SH-SY5Y (cell line): ENCODE data around the gene SLC19A1.

Experiments used
- GATA2 ChIP-seq: IDR thresholded peaks from 2 replicates; pipeline ENCODE4 v1.6.1; 2011; ENCODE audit warnings: mild to moderate bottlenecking, low read depth, low read length
- GATA3 ChIP-seq: IDR thresholded peaks from 2 replicates; pipeline ENCODE4 v1.6.1; 2011; ENCODE audit warnings: low read depth, mild to moderate bottlenecking, low read length, moderate library complexity

Gene SLC19A1

GRCh38 chr21:45556302-45556644, 14.0 kb upstream of the SLC19A1 start:
- no peak for TF ChIP-seq GATA2
- TF ChIP-seq GATA3: no peak

- TF ChIP-seq GATA2 (no peak), GATA3 (no peak)
Observed at GRCh38 chr21:45555557-45556301, 13.5 kb upstream of the SLC19A1 start.

GRCh38 chr21:45555251-45555556, 13.0 kb upstream of the SLC19A1 start:
- TF ChIP-seq GATA2: no peak
- TF ChIP-seq GATA3: no peak

DNA sequence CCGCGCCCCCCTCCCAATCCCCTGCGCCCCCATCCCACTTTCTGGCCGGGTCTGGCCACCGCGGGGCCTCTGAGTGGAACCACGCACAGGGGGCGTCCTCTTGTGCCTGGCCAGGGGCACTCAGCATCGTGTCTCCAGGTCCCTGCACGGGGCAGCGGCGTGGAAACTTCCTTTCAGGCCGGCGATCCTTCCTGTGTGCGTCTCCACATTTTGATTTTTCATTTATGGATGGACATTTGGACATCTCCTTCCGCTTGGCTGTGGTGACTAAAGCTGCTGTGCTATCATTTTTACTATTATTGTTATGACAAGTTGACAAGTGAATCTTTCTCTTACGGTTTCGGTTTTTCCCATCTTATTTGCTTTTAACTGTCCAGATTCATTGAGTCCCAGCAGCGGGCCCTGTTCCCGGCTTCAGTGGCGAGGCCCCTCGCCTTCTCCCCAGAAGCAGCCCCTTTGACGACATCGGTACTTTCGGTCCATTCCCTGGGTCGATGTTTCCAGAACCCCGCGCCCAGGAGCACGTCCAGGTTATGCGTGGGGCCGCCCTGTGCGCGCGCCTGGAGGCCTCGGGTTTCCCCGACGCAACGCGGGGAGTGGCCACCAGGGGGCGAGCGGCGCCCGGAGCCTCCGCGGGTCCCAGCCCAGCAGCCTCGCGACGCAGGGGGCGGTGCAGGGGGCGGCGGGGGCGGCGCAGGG, 12.4 kb upstream of the SLC19A1 start:
- no peak for TF ChIP-seq GATA2

DNA sequence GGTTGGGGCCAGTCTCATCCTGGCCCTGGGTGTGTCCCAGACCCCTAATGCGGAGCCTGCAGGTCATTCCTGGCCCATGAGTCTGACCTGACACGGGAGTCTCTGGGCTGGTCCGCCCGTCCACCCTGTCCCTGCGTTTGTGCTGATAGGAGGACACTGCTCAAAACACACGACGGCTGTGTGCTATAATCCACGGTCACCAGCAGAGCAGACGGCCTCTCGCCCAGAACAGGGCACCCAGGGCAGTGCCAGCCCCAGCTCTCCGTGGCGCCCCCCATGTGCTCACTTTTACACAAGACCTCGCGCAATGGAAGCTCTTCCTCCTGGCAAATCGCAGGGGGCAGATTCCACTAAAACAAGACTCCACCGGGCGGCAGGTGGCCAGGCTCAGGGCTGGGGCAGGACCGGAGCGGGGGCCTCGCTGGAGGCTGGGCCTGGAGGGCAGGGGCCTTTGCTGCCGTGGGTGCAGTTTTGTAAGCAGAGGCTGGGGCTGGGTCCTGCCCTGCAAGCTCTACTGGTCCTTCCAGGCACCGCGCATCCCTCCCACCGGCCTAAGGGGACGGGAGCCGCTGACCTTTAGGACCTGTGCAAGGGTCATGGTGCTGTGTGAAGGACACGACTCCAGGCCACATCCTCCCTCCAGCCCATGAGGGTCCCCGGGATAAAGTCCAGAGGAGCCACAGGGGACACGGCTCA, 10.6 kb upstream of the SLC19A1 start:
- TF ChIP-seq GATA2 (no peak), GATA3 (no peak)

DNA sequence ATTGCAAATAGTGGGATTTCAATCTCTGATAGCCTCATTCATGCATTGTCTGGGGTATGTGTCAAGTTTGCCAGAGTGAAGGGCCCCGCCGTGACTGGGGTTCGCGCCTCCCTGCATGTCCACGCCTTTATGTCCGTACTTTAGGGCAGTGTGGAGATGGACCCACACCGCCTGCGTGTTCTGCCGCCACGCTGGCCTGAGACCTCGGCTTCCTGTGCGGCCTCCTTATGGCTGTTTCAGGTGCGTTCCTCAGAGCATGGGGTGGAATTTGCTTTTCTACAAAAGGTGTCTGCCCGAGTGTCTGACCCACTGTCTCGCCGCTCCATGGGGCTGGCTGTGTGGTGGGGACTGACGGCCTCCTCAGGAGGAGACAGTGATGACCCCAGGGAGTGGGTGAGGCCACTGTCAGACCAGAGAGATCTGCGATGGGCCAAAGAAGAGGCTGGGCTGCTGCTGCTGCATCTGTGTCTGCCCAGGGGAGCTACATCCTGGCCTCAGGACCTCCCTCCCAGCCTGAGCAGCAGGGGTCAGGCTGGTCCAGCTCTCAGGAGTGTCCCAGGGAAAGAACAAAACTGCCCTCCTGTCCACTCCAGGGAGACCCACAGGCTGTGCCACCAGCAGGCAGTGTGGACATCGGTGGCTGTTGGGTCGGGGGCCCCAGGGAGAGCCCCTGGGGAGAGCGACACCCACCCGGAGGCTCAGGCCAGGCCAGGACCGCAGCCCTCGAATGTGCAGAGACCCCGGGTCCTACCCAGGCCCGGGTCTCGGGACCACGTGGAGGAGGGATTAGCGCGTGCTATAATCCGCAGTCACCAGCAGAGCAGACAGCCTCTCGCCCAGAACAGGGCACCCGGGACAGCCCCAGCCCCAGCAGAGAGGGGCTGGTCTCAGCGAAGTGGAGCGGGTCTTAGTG, 9.8 kb upstream of the SLC19A1 start:
- TF ChIP-seq GATA2 (no peak), GATA3 (no peak)

- TF ChIP-seq GATA3 (no peak), GATA2 (no peak)
Observed at GRCh38 chr21:45551316-45551715, 9.1 kb upstream of the SLC19A1 start.

DNA sequence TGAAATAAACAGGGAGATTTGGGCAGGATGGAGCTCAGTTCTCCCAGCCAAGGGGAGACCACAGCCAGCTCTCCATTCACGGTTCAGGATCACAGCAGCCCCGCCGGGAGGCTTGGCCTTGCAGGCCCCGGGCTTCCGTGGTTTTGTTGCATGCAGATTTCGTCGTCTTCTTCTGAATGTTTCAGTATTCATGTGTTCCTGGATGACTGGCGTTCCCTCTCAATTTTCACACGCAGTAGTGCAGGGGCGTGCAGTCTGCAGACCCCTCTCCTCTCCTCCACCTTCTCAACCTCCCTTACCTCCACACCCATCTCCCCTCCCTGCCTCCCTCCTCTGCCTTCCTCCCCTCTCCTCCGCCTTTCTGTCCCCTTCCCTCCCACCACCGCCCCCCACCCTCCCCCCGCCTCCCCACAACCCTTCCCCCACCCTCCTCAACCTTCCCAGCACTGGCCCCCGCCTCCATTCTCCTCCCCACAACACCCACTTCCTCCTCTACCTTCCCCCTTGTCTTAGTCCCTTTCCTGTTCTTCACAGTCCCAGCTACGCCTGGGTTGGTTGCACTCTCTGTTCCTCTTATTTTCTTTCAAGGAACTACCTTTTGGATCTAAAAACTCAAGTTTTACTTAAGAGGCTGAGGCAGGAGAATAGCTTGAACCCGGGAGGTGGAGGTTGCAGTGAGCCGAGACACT, 8.4 kb upstream of the SLC19A1 start:
- TF ChIP-seq GATA3 (no peak), GATA2 (no peak)

- TF ChIP-seq GATA3 (no peak), GATA2 (no peak)
Observed at GRCh38 chr21:45549626-45550463, 7.6 kb upstream of the SLC19A1 start.

GRCh38 chr21:45548711-45549491, 6.7 kb upstream of the SLC19A1 start:
- TF ChIP-seq GATA2 (no peak), GATA3 (no peak)

GRCh38 chr21:45547545-45547900, 5.3 kb upstream of the SLC19A1 start:
- TF ChIP-seq GATA2 (no peak), GATA3 (no peak)

DNA sequence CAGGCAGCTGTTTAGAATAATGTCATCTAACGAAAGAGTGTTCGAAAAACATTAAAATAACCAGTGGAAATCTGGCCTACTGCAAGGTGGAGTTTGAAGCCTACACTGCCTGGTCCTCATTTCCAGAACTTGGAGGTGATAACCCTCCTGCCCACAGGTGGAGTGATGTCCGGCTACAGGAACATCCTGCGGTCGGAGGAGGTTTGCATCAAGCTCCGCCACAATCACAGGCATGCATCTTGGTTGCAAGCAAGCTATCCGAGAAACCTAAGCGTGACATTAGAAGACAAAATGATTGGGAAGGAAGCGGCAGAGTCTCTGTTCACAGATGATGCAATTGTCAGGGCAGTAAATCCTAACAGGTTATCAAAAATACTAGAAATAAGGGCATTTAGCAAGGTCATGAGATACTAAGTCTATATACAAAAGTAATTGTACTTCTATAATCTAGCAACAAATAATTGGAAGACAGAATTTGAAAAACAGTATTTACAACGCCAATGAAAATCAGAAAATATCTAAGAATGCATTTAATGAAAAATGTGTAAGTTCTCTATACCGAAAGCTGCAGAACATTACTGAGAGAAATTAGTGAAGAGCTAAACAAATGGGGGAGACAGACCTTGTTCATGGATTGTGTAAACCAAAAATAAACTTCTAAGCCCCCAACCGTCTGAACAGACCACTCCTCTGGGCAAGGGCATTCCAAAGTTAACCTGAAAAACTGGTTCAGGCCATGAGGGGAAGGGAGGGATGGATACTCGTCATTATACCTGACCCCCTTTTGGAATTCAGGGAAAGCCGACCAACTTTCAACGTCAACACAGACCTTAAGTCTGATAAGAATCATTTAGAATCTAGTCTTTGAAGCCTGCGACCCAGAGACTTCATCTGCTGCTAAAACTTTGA, 4.7 kb upstream of the SLC19A1 start:
- TF ChIP-seq GATA2: no peak
- TF ChIP-seq GATA3: no peak
